ENCODE results near the gene AP3B1.
A peak's percentile ranks its signal among the peaks of the same experiment; 100 is the strongest.

The AP3B1 gene

DNA sequence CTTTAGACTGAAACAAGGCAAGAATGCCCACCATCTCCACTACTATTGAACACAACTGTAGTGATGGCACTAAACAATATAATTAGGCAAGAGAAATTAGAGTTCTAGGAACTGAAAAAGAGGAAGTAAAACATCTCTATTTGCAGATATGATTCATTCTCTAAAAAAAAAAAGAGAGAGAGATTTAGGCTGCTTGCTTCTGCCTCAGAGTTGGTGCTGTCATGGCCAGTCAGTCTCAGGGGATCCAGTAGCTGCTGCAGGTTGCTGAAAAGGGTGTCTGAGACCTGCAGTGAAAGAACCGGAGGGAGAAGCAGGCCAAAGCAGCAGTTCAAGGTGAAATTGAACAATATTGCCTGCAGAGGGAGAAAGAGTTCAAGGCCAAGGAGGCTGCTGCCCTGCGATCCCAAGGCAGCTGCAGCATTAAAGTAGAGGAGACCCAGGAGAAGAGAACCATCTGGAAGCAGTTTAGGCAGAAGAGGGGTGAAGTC lies 72.5 kb downstream of the AP3B1 start:
- Histone ChIP-seq H3K9me3 (ENCODE audit: insufficient read depth, low read depth, low read length) (no peaks in the 10 kb centered on the region), H3K4me1 (ENCODE audit: insufficient read depth, low read length, poor library complexity, severe bottlenecking) (no peaks in the 10 kb centered on the region), H3F3A (ENCODE audit: low read depth) (no peaks in the 10 kb centered on the region), H4K20me1 (ENCODE audit: insufficient read depth, low read length, poor library complexity, severe bottlenecking) (no peaks in the 10 kb centered on the region), H3K27me3 (ENCODE audit: insufficient read depth, low read length, poor library complexity, severe bottlenecking) (no peaks in the 10 kb centered on the region), H3K4me2 (ENCODE audit: low read depth, low read length, poor library complexity, severe bottlenecking) (no peak overlapping the region), H3K9me2 (replicated peaks; ENCODE audit: low read depth, low read length) (no peaks in the 10 kb centered on the region), H3K4me3 (ENCODE audit: low read length, poor library complexity, severe bottlenecking) (no peak overlapping the region), H3K36me3 (ENCODE audit: insufficient read depth, low read length) (peaks cover 34% of the 10 kb centered on the region), H3K79me2 (ENCODE audit: insufficient read depth, low read length) (no peaks in the 10 kb centered on the region; the same call in 1 of the 2 replicates), H3K9ac (ENCODE audit: low read depth, low read length, poor library complexity, severe bottlenecking) (no peak overlapping the region), H2AFZ (ENCODE audit: low read length) (no peak overlapping the region)
- TF ChIP-seq, protein P1, sequence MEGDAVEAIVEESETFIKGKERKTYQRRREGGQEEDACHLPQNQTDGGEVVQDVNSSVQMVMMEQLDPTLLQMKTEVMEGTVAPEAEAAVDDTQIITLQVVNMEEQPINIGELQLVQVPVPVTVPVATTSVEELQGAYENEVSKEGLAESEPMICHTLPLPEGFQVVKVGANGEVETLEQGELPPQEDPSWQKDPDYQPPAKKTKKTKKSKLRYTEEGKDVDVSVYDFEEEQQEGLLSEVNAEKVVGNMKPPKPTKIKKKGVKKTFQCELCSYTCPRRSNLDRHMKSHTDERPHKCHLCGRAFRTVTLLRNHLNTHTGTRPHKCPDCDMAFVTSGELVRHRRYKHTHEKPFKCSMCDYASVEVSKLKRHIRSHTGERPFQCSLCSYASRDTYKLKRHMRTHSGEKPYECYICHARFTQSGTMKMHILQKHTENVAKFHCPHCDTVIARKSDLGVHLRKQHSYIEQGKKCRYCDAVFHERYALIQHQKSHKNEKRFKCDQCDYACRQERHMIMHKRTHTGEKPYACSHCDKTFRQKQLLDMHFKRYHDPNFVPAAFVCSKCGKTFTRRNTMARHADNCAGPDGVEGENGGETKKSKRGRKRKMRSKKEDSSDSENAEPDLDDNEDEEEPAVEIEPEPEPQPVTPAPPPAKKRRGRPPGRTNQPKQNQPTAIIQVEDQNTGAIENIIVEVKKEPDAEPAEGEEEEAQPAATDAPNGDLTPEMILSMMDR (conservative IDR thresholded peaks at IDR 0.05; ENCODE audit: low read length): peak; percentile 47
- no peak for TF ChIP-seq EZH2phosphoT487 (IDR thresholded peaks at IDR 0.05; ENCODE audit: borderline replicate concordance)

DNA sequence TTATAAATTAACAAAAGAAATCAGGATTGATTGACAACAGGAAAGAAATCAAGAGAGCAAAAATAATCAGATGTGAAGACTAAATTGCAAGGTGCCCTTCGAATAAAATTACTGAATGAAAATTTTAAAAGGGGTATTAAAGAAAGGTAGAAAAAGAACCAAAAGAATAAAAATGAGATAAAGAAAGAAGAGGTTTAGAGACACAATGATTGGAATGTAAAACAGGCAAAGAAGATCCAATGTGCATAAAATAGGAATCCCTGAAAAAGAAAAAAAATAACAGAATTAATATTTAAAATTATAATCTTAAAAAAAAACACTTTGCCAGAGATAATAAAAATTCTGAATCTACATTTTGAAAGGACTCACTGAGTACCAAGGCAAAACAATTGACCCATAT lies 73.0 kb downstream of the AP3B1 start:
- H4K20me1 ChIP-seq (ENCODE audit: insufficient read depth, low read length, poor library complexity, severe bottlenecking): no peaks in the 10 kb centered on the region
- H3K4me2 ChIP-seq (ENCODE audit: low read depth, low read length, poor library complexity, severe bottlenecking): no peak overlapping the region
- H3K36me3 ChIP-seq (ENCODE audit: insufficient read depth, low read length): peaks cover 31% of the 10 kb centered on the region
- H3K79me2 ChIP-seq (ENCODE audit: insufficient read depth, low read length): no peaks in the 10 kb centered on the region; the same call in 1 of the 2 replicates
- TF ChIP-seq EZH2phosphoT487 (IDR thresholded peaks at IDR 0.05; ENCODE audit: borderline replicate concordance): no peak
- TF ChIP-seq, protein P1 (conservative IDR thresholded peaks at IDR 0.05; ENCODE audit: low read length): no peak
- no peaks in the 10 kb centered on the region for H3K4me1 ChIP-seq (ENCODE audit: insufficient read depth, low read length, poor library complexity, severe bottlenecking)
- H3K9ac ChIP-seq (ENCODE audit: low read depth, low read length, poor library complexity, severe bottlenecking): no peak overlapping the region
- no peaks in the 10 kb centered on the region for H3K27me3 ChIP-seq (ENCODE audit: insufficient read depth, low read length, poor library complexity, severe bottlenecking)
- no peak overlapping the region for H2AFZ ChIP-seq (ENCODE audit: low read length)
- H3K4me3 ChIP-seq (ENCODE audit: low read length, poor library complexity, severe bottlenecking): no peak overlapping the region
- no peaks in the 10 kb centered on the region for H3K9me3 ChIP-seq (ENCODE audit: insufficient read depth, low read depth, low read length)
- no peaks in the 10 kb centered on the region for H3K9me2 ChIP-seq (replicated peaks; ENCODE audit: low read depth, low read length)
- H3F3A ChIP-seq (ENCODE audit: low read depth): no peaks in the 10 kb centered on the region

DNA sequence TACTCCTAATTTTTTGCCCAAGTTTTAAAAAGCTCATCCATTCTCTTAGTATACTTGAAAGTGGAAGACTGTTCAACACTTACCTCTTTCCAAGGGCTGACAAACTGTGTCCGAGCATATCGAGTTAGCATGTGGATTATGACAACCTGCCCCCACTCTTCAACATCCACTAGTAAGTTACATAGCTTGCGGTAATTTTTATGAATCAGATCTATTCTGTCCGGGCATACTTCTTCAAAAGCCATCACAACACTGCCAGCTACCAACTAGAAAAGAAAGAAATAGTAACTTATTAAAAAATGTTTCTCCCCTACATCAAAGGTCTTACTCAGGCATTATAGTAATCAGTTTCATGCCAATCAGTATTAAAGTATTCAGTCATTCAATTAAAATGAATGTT lies 78.5 kb downstream of the AP3B1 start:
- Histone ChIP-seq H4K20me1 (ENCODE audit: insufficient read depth, low read length, poor library complexity, severe bottlenecking) (no peaks in the 10 kb centered on the region), H3K27me3 (ENCODE audit: insufficient read depth, low read length, poor library complexity, severe bottlenecking) (no peaks in the 10 kb centered on the region), H3K9me2 (replicated peaks; ENCODE audit: low read depth, low read length) (no peaks in the 10 kb centered on the region), H3K79me2 (ENCODE audit: insufficient read depth, low read length) (no peaks in the 10 kb centered on the region), H3K36me3 (ENCODE audit: insufficient read depth, low read length) (peaks cover 39% of the 10 kb centered on the region; the same call in 1 of the 2 replicates), H3K9ac (ENCODE audit: low read depth, low read length, poor library complexity, severe bottlenecking) (no peak overlapping the region), H3K9me3 (ENCODE audit: insufficient read depth, low read depth, low read length) (no peaks in the 10 kb centered on the region), H3K4me2 (ENCODE audit: low read depth, low read length, poor library complexity, severe bottlenecking) (no peak overlapping the region), H3F3A (ENCODE audit: low read depth) (no peaks in the 10 kb centered on the region), H3K4me3 (ENCODE audit: low read length, poor library complexity, severe bottlenecking) (no peak overlapping the region), H3K4me1 (ENCODE audit: insufficient read depth, low read length, poor library complexity, severe bottlenecking) (no peaks in the 10 kb centered on the region), H2AFZ (ENCODE audit: low read length) (no peak overlapping the region)
- TF ChIP-seq, protein P1 (conservative IDR thresholded peaks at IDR 0.05; ENCODE audit: low read length): no peak
- no peak for TF ChIP-seq EZH2phosphoT487 (IDR thresholded peaks at IDR 0.05; ENCODE audit: borderline replicate concordance)
